ENCODE measurements around the gene MRPL50.

DNA sequence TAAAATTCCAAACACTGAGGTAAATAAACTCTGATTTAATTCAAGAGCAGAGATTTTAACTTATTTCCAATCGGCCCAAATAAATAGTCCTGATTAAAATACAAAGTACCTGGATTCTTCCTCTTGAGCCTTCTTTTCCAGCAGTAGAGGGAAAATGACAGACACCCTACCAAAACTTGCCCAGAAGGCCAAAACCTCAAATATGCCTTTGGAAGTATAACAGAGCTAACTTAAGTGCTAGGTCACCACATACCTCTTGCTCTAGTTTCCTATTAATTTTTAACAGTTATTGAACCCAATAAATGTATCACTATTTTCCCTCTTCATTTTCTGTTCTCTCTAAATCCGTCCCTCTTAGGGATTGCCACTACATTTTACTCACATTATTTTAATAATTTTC is 15.1 kb downstream of the MRPL50 start:
- TF ChIP-seq, protein P1, sequence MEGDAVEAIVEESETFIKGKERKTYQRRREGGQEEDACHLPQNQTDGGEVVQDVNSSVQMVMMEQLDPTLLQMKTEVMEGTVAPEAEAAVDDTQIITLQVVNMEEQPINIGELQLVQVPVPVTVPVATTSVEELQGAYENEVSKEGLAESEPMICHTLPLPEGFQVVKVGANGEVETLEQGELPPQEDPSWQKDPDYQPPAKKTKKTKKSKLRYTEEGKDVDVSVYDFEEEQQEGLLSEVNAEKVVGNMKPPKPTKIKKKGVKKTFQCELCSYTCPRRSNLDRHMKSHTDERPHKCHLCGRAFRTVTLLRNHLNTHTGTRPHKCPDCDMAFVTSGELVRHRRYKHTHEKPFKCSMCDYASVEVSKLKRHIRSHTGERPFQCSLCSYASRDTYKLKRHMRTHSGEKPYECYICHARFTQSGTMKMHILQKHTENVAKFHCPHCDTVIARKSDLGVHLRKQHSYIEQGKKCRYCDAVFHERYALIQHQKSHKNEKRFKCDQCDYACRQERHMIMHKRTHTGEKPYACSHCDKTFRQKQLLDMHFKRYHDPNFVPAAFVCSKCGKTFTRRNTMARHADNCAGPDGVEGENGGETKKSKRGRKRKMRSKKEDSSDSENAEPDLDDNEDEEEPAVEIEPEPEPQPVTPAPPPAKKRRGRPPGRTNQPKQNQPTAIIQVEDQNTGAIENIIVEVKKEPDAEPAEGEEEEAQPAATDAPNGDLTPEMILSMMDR (IDR thresholded peaks at IDR 0.05; ENCODE audit: insufficient read depth, low read depth, low read length) = no peak
- no peak for TF ChIP-seq EZH2 (IDR thresholded peaks at IDR 0.05; ENCODE audit: insufficient read depth, low read length)

Data from astrocyte (in vitro differentiated cells and primary cell).